HepG2 (cell line): ENCODE data around the gene TNFSF12. TPM values are rescaled to one million over a fixed set of nuclear protein-coding genes. Genes with fewer than 3 reads are reported as not detected.

Experiments
- ATAC-seq: fragments of 200-7000 bp; cut with Tn5 transposase; 3 replicates; pipeline ENCODE4 v1.9.1; 2020; ENCODE audit warnings: mild to moderate bottlenecking, moderate library complexity
- BruUV-seq: library from RNA; stranded (reverse); fragments of 400-500 nt; replicated peaks from 2 replicates; lab custom pipeline; 2021; lab: Mats Ljungman, UMichigan
- CTCF ChIA-PET: fragments of 300-600 bp; formaldehyde crosslinking; extraction: SDS; loops from one replicate; lab custom pipeline; 2021; ENCODE audit warnings: low total read pairs, inconsistent platforms, low intra/inter-chr PET ratio; lab: Yijun Ruan, JAX
- POLR2A ChIA-PET: fragments of 350-600 bp; sonication (Branson Sonifier 250); formaldehyde crosslinking; loops from one replicate; lab custom pipeline; 2020; ENCODE audit warnings: antibody characterized with exemption, inconsistent platforms; lab: Yijun Ruan, JAX
- DNase-seq: peaks from one replicate; pipeline ENCODE4 v3.0.0-alpha.2; 2015; ENCODE audit warnings: low spot score
- FAIRE-seq: peaks from 3 replicates; lab custom pipeline; 2011; peaks lifted over from hg19 to GRCh38; lab: Jason Lieb, UNC
- H2AFZ ChIP-seq: one replicate; pipeline ENCODE4 v1.6.1; 2011; ENCODE audit warnings: low read length, inconsistent platforms
- H3K27ac ChIP-seq: fragments of 300-600 bp; 3 replicates; pipeline ENCODE4 v1.8.0; 2011; ENCODE audit warnings: mixed run types, mild to moderate bottlenecking, mixed read lengths, low read length, inconsistent platforms; ENCODE audit not compliant: insufficient read depth; ENCODE audit errors: extremely low read length
- H3K27me3 ChIP-seq, 2 experiments: fragments of 200-600 bp in 1 of 2; 2 replicates in 1 of 2; 3 replicates in 1 of 2; pipeline versions ENCODE4 v1.6.0 to v1.8.0; 2011; ENCODE audit warnings: low read length in 2 of 2, mild to moderate bottlenecking in 2 of 2, moderate library complexity in 2 of 2, inconsistent platforms in 1 of 2; ENCODE audit not compliant: insufficient read depth in 2 of 2, control insufficient read depth in 1 of 2
- H3K36me3 ChIP-seq, 2 experiments: fragments of 200-600 bp in 1 of 2; replicated peaks in 1 of 2; 2 replicates in 1 of 2; 3 replicates in 1 of 2; pipeline versions ENCODE4 v1.5.1 to v1.8.0; 2011; ENCODE audit warnings: low read length in 2 of 2, inconsistent platforms in 1 of 2; ENCODE audit not compliant: insufficient read depth in 2 of 2, control insufficient read depth in 1 of 2
- H3K4me1 ChIP-seq: 2 replicates; pipeline ENCODE4 v1.5.1; 2012; ENCODE audit warnings: low read length, inconsistent platforms; ENCODE audit not compliant: insufficient read depth
- H3K4me2 ChIP-seq: 2 replicates; pipeline ENCODE4 v1.6.0; 2011; ENCODE audit warnings: low read depth, low read length, inconsistent platforms
- H3K4me3 ChIP-seq, 3 experiments: fragments of 200-600 bp in 1 of 3; sonication (generic), shearing (Covaris generic) in 1 of 3; replicated peaks in 1 of 3; 2 replicates each; pipeline ENCODE4 v1.5.1; 2011 to 2016; ENCODE audit warnings: low read length in 3 of 3, inconsistent platforms in 2 of 3, low read depth in 2 of 3, mild to moderate bottlenecking in 2 of 3, control low read depth in 1 of 3, mixed read lengths in 1 of 3; ENCODE audit not compliant: insufficient read depth in 1 of 3
- H3K79me2 ChIP-seq: one replicate; pipeline ENCODE4 v1.6.1; 2011; ENCODE audit warnings: low read length, inconsistent platforms; ENCODE audit not compliant: insufficient read depth
- H3K9ac ChIP-seq: 2 replicates; pipeline ENCODE4 v1.6.0; 2011; ENCODE audit warnings: mild to moderate bottlenecking, low read depth, low read length, inconsistent platforms; ENCODE audit not compliant: insufficient read depth
- H3K9me3 ChIP-seq: 2 replicates; pipeline ENCODE4 v1.5.1; 2012; ENCODE audit warnings: mild to moderate bottlenecking, low read length
- H4K20me1 ChIP-seq: 2 replicates; pipeline ENCODE4 v1.6.0; 2011; ENCODE audit warnings: inconsistent platforms, mild to moderate bottlenecking, low read length, moderate library complexity; ENCODE audit not compliant: insufficient read depth
- HDAC1 ChIP-seq: sonication (generic); formaldehyde crosslinking; IDR thresholded peaks from 2 replicates; pipeline ENCODE4 v1.5.1; 2020; ENCODE audit warnings: mild to moderate bottlenecking, missing genetic modification reagents
- HMGA1 ChIP-seq: sonication (generic); formaldehyde crosslinking; conservative IDR thresholded peaks from 2 replicates; pipeline ENCODE4 v1.4.0; 2020; ENCODE audit warnings: missing genetic modification reagents
- HNF4A ChIP-seq: sonication (generic); formaldehyde crosslinking; IDR thresholded peaks from 2 replicates; pipeline ENCODE4 v1.4.0; 2020; ENCODE audit warnings: missing genetic modification reagents
- RCOR2 ChIP-seq: IDR thresholded peaks from 2 replicates; pipeline ENCODE4 v1.6.1; 2016; ENCODE audit warnings: missing biosample characterization, missing genetic modification reagents
- SALL1 ChIP-seq: sonication (generic); formaldehyde crosslinking; IDR thresholded peaks from 2 replicates; pipeline ENCODE4 v1.8.0; 2022; ENCODE audit warnings: mild to moderate bottlenecking, missing genetic modification reagents
- SMARCE1 ChIP-seq: fragments of 450-650 bp; IDR thresholded peaks from 2 replicates; pipeline ENCODE4 v1.6.1; 2017; ENCODE audit warnings: borderline replicate concordance
- STAT6 ChIP-seq: sonication (generic); formaldehyde crosslinking; IDR thresholded peaks from 2 replicates; pipeline ENCODE4 v1.4.0; 2020; ENCODE audit warnings: missing genetic modification reagents, mild to moderate bottlenecking, borderline replicate concordance
- TMF1 ChIP-seq: sonication (generic); formaldehyde crosslinking; IDR thresholded peaks from 2 replicates; pipeline ENCODE4 v1.8.1; 2022; ENCODE audit warnings: low read depth, missing genetic modification reagents
- ZNF136 ChIP-seq: sonication (generic); formaldehyde crosslinking; IDR thresholded peaks from 2 replicates; pipeline ENCODE4 v1.8.1; 2022; ENCODE audit warnings: low read depth, mild to moderate bottlenecking, moderate library complexity, missing genetic modification reagents
- ZNF207 ChIP-seq: fragments of 450-650 bp; IDR thresholded peaks from 2 replicates; pipeline ENCODE4 v1.6.1; 2016; ENCODE audit warnings: antibody characterized with exemption, borderline replicate concordance
- ZNF275 ChIP-seq: sonication (generic); formaldehyde crosslinking; IDR thresholded peaks from 2 replicates; pipeline ENCODE4 v1.8.0; 2022; ENCODE audit warnings: missing genetic modification reagents, mild to moderate bottlenecking, inconsistent platforms, borderline replicate concordance
- ZNF552 ChIP-seq: sonication (generic); formaldehyde crosslinking; IDR thresholded peaks from 2 replicates; pipeline ENCODE4 v1.9.0; 2022; ENCODE audit warnings: missing genetic modification reagents, mild to moderate bottlenecking, borderline replicate concordance
- ZNF710 ChIP-seq: sonication (generic); formaldehyde crosslinking; IDR thresholded peaks from 2 replicates; pipeline ENCODE4 v1.5.0; 2020; ENCODE audit warnings: mild to moderate bottlenecking, missing genetic modification reagents, borderline replicate concordance
- ZUFSP ChIP-seq: sonication (generic); formaldehyde crosslinking; IDR thresholded peaks from 2 replicates; pipeline ENCODE4 v1.9.0; 2021; ENCODE audit warnings: missing genetic modification reagents, mild to moderate bottlenecking, borderline replicate concordance
- WGBS: methylation state at CpG from one replicate; pipeline ENCODE4 v1.1.6; 2017; ENCODE audit warnings: low lambda C conversion rate; 5-methylcytosine and 5-hydroxymethylcytosine counted together
- in situ Hi-C: cut with HindIII; loops from 2 replicates; pipeline ENCODE4 v1.10.0; 2017; ENCODE audit warnings: low pct_unique_long_range_greater_than_20kb; ENCODE audit not compliant: extremely low pct_ligation_motif_present
- intact Hi-C: fragments of 100-400 bp; cut with micrococcal nuclease; formaldehyde crosslinking; loops from one replicate; pipeline ENCODE4 v1.10.0; 2022; ENCODE audit not compliant: unreplicated experiment
- polyA plus RNA-seq, 8 experiments: library from polyadenylated mRNA; depleted of rRNA in 3 of 8; stranded (reverse) in 7 of 8; unstranded in 1 of 8; fragments of >200 nt; fragmentation: Illumina TruSeq in 4 of 8; extraction: Trizol in 4 of 8; gene quantifications; 2 replicates each; pipeline versions ENCODE4 v1.2.1 to v1.2.3, GENCODE V29; 2011 to 2016; ENCODE audit warnings: low read depth in 4 of 8, missing spikeins in 1 of 8, mixed read lengths in 1 of 8; ENCODE audit not compliant: insufficient read depth in 1 of 8
- total RNA-seq, 5 experiments: library from RNA; depleted of rRNA; stranded (reverse); fragments of >200 nt; fragmentation: Illumina TruSeq; extraction: Trizol; gene quantifications; 2 replicates each; pipeline ENCODE4 v1.2.3, GENCODE V29; 2016; ENCODE audit warnings: low read depth in 1 of 5

TNFSF12 gene
- total and polyA plus RNA-seq, 2 of the 13 experiments (the other 11 are each of a cell fraction or from before 2014, with no cell fraction given), result 0.93 to 7.2 TPM

- H3K79me2 ChIP-seq, result no peaks in the 10 kb centered on the region
- H3K27ac ChIP-seq, result no peak overlapping the region
- no peak for TF ChIP-seq SMARCE1
- TF ChIP-seq ZNF207, result no peak
- no peak for TF ChIP-seq ZNF136 (CRISPR knock-in tag)
- TF ChIP-seq HNF4A, result no peak
- TF ChIP-seq SALL1 (CRISPR knock-in tag), result no peak
- TF ChIP-seq STAT6, result no peak
- TF ChIP-seq HDAC1, result no peak
- TF ChIP-seq TMF1 (CRISPR knock-in tag), result no peak
- TF ChIP-seq HMGA1 (CRISPR knock-in tag), result no peak
- no peak for TF ChIP-seq ZNF552 (CRISPR knock-in tag)
- no peak for TF ChIP-seq ZNF275 (CRISPR knock-in tag)
- no peak for TF ChIP-seq ZUFSP
- TF ChIP-seq RCOR2, result no peak
- TF ChIP-seq ZNF710 (CRISPR knock-in tag), result no peak
- no TSS peak for BruUV-seq
- CTCF ChIA-PET, result interaction anchor here (0.7 kb wide), 1 partner anchor 144 kb away, joined by 3 read pairs; no protein-coding TSS in a partner anchor
- intact Hi-C loops, result loop anchor here (5.0 kb wide), 1 partner anchor 144 kb away; the partner anchor contains the start of gene TMEM95
- H3K27me3 ChIP-seq, result no peaks in the 10 kb centered on the region
- no peak overlapping the region for H3K4me3 ChIP-seq
- H4K20me1 ChIP-seq, result no peaks in the 10 kb centered on the region
- no peaks in the 10 kb centered on the region for H3K9me3 ChIP-seq
- POLR2A ChIA-PET, result no interaction called here
- H2AFZ ChIP-seq, result no peak overlapping the region
- 87% methylated on average over 14 of the region's 14 CpGs for WGBS
- H3K9ac ChIP-seq, result no peak overlapping the region
- FAIRE-seq (no peak), ATAC-seq (no peak), DNase-seq (no peak)
- H3K36me3 ChIP-seq, result peaks cover 58 to 86% of the 10 kb centered on the region in 2 experiments
- no peaks in the 10 kb centered on the region for H3K4me1 ChIP-seq
- no peak overlapping the region for H3K4me2 ChIP-seq
- in situ Hi-C loops, result no loop called here
These were observed 47.1 kb upstream of the TNFSF12 start for GRCh38 chr17:7501729-7502128.
